ENCODE measurements around the gene WDR1.
"Not testable (repeated sequence)": the region's sequence is repeated elsewhere in the genome, so short reads cannot be mapped to it uniquely, and the experiment has no call there.

Gene WDR1

DNA sequence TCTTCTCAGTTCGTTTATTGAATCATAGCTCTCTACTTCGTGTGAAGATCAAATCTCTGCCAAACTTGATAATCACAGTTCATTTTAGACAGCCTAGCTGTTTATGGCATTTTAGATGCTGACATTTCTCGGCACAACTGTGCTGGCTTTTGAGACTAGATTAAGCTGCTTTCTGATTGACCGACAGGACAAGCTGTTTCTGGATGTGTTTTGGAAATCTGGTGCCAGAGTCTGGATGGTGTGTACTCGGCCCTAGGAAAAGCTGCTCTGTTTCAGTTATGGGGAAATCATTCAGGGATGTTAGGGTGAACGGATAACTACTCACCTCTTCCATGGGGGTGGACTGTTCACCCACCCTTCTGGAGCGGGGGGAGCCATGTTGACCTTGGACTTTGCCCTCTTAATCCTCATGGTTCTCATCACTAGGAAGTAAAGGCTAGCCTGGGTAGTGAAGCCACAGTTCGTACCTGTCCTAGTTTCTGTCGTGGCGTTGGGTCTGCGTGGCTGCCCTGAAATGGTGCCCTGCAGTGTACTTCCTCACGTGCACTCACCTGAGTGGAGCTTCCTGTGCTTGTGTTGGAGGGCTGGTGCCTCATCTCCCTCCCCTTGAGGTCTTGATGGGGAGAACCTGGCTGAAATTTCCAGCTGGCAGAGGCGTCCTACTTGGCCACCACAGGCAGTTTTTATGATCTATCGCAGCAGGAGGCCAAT, 13.7 kb upstream of the WDR1 start:
- FAIRE-seq: no peak

DNA sequence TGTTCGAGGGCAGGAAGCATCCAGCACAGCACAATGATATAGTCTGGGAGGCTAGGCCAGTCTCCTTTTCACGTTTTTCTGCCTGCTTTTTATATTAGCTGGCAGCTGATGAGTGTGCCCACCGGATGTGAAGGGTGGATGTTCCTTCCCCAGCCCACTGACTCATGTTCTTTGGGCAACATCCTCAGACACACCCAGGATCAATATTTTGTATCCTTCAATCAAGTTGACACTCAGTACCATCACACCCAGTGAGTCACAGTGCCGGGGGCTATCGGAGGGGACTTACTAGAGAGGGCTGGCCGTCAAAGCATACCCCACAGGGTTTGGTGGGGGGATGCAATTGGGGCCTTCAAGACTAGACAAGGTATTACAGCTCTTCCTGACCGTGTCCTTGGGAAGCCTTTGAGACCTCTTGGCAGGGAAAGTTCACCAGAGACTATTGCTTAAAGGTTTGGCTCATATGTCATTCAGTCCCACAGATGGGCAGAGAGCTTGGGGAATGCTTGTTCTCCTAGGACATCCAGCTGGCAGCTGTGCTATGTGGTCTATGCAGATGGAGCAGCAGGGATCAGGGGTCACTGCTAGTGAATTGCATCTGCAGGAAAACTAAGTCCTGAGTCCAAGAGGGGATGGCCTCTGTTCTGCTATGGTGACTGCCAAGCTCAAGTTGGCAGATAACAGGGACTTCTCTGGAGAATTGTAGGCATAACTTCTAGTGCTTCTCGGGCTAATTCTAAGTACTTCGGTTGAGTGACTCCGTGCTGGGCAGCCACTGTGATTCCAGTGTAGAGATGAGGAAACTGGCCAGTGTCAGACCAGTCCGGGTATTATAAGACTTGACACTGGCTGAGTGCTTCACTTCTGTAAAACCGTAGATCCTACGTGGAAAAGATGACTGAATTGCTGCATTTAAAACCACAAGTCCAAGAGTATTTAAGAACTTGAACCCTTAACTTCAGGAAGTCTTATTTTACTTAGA, 12.9 kb upstream of the WDR1 start:
- no peak for FAIRE-seq

DNA sequence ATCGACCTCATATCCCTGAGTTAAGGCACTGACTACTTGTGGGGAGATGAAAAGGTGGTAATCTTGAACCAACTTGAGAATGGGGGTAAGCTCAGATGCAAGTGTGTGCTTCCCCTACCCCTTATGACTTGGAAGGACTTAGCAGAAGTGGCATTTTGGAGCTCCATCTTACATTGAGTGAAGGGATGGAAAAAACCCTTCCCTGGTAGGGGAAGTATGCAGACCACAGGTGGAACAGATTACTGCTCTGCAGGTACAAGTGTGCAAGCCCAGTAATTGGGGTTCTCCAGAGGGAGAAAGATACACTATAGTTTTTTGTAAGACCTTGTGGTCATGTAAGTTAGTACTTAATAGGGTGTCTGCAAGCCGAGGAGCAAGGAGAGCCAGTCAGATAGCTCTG, 12.2 kb upstream of the WDR1 start:
- FAIRE-seq: no peak

DNA sequence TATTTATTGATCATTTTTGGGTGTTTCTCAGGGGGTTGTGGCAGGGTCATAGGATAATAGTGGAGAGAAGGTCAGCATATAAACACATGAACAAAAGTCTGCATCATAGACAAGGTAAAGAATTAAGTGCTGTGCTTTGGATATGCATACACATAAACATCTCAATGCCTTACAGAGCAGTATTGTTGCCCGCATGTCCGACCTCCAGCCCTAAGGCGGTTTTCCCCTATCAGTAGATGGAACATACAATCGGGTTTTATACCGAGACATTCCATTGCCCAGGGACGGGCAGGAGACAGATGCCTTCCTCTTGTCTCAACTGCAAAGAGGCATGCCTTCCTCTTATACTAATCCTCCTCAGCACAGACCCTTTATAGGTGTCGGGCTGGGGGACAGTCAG, 10.9 kb upstream of the WDR1 start:
- FAIRE-seq: not testable (repeated sequence)

DNA sequence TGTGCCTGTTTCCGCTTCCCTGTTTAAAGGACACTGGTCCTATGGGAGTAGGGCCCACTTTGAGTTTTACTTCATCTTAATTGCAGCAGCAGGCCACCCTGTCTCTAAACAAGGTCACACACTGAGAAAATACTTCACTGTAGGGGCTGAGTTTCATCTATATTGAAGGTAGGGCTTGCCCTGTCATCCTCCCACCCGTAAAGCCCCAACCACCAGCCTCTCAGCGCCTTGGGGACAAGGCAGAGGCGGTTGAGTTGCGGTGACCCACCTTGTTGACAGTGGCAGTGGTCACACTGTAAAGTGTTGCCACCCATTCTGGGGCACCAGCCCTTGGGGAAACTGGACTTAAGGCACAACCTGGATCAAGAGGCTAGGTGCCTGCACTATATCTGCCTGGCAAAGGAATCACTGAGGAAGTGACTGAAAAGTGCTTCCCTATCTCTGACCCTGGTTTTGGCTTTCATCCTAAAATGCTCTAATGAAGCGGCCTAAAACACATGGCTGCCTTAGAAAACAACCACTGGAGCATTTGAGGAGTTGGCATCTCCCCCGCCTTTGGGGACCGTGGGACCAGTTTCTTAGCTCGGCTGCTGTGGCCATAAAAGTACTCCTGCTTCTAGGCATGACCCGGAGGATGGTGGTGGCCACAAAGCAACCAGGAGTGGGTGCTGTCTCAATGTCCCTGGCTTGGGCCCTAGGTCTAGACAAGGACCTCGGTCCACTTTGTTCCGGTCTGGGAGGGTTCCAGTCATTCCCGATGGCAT, 7.8 kb upstream of the WDR1 start:
- FAIRE-seq: no peak

DNA sequence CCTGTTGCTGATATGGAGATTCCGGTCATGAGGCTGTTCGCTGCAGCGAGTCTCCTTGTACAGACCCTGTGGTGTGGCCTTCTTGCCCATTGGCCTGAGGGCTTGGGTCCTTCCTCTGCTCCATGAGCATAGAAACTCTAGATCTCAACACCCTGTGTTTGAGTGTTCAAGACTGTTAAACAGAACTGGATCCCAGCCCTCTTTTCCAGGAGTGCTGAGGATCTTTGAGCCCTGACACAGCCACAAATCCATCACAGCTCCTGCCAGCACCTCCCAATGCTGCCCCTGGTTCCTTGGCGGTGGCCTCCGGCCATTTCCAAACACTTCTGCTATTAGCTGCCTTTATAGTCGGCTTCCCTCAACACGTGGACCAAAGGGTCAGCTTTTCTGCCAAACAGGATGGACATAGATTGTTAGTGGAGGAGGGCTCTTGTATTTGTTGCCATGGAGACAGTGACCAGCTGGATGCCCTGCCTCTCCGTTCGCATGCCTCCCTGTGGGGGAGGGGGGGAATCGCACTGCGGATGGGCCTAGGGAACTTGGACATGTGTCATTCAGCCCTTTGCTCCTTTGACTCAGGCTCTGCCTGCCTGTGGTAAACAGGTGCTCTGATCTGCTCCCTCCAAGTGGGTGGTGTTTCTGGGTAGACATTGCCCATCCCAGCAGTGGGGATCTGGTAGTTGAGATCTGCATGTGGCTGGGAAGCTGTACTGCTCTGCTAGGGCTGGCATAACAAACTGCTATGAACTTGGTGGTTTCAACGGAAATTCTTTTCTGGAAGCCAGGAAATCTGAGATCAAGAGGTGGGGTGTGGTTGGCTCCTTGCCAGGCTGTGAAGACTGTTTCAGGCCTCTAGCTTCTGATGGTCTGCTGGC, 6.9 kb upstream of the WDR1 start:
- FAIRE-seq: no peak

DNA sequence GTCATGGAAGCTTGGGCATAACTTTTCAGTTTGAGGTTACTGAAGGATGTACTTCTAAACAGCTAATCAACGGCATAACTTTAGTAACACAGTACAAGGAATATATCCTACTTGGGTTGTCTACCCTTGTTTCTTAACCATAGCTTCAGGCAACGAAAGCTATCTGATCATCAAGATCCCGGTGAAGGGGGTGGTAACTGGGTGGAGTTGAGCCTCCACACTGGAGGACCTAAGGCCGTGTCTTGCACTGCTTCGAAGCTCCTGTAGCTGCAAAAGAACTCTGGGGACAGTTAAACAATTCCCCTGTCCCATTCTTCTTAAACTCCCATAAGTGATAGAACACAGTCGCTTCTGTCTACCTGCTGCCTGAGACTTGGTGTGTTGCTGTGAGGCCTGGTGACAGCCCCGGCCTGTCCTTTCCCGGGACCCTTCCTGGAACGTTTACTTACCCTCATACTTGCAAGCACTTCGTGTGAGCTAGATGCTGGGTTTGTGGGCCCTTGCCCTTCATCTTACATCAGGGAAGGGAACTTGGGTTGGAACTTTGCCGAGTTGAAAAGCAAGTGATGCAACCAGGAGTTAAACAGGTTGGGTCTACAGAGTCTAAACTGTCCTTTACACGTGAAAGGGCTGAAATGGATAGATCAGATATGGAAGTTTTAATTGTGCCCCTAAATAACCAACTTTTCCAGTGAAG, 5.8 kb upstream of the WDR1 start:
- no peak for FAIRE-seq

DNA sequence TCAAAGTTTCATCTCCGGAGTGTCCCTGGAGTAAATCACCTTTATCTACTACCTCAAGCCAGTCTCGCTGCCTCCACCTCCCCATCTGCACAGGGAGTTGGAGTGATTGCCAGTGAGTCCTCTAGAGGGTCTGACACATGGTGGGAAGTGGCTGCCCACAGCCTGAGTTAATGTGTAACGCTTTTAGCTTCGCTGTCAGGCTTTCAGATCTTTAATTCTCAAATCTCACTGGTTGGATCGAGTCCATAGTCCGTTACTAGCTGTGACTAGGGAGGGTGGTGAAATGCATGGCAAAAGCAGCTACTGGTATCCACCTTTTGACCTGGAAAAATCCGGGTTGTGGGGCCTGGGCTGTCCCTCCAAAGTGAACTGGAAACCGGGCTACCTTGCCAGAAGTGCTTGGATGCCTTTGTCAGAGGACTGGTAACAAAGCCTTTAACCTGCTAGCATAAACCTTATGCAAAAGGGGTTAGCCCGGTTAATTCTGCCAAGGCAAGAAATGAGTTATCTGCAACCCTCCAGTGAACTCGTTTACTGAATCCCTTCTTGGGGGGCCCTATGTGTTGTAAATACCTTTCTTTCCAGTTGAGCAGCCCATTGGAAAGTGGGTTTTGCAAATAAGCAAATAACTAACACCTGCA, 5.1 kb upstream of the WDR1 start:
- no peak for FAIRE-seq

DNA sequence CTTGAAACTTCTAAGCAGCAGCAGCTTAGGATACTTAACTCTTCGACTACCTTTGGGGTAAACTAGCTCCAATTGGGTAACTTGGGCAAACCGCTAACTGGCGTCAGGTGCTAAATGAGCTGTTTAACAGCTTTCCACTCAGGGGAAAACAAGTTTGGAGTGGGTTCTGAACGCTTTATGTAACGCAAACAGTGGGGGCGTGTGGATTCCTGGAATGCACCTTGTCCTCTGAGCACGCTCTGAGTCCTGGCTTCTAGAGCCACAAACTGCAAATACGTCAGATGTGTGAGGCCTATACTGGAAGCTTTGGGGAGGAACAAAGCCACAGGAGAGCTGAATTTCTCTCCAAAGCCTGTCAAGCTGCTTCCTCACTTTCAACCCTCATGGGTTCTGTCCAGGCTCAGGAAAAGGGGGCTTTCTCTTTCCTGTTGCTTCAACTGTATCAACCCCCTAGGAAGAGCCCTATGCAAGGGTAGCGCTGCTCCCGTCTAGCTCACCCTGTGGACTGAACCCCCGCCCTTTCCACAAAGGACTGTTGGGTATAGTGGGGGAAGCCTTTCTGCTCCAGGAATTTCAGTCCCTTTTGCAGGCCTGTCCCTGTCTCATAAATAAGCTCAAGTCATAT, 4.5 kb upstream of the WDR1 start:
- FAIRE-seq: no peak

DNA sequence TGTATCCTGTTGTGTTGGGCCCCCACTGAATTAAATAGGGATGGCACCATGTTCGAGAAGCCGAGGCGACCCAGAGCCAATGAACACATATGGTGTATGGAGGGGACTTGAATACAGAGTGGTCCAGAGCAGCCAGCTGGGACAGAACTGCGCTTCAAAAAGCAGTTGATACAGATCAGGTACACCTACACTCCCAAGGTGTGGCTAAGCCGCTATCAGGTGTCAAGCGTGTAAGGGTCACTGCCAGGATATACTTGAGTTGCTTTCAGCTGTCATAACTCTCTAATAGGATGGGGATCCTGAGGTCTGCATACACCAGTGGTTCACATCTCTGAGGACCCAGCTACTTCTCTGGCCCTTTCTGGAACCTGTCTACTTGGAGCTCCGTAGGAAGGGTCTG, 3.2 kb upstream of the WDR1 start:
- no peak for FAIRE-seq

DNA sequence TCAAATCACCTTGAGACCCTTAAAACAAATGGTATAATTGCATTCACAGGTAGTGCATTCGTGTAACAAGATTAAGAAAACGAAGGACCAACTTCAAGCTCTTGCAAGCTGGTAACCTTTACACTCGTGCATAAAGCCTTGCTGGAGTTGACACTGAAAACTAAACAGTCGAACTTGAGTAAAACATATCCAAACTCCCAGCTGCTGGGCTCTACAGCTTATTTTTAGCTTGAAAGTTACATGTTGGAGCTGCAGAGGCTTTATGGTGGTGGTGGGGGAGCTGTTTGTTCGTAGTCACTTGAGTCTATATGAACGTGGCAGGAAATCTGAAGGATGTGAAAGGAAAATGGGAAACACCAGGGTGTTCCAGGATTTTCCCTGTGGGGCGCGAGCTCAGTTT, 2.7 kb upstream of the WDR1 start:
- no peak for FAIRE-seq

DNA sequence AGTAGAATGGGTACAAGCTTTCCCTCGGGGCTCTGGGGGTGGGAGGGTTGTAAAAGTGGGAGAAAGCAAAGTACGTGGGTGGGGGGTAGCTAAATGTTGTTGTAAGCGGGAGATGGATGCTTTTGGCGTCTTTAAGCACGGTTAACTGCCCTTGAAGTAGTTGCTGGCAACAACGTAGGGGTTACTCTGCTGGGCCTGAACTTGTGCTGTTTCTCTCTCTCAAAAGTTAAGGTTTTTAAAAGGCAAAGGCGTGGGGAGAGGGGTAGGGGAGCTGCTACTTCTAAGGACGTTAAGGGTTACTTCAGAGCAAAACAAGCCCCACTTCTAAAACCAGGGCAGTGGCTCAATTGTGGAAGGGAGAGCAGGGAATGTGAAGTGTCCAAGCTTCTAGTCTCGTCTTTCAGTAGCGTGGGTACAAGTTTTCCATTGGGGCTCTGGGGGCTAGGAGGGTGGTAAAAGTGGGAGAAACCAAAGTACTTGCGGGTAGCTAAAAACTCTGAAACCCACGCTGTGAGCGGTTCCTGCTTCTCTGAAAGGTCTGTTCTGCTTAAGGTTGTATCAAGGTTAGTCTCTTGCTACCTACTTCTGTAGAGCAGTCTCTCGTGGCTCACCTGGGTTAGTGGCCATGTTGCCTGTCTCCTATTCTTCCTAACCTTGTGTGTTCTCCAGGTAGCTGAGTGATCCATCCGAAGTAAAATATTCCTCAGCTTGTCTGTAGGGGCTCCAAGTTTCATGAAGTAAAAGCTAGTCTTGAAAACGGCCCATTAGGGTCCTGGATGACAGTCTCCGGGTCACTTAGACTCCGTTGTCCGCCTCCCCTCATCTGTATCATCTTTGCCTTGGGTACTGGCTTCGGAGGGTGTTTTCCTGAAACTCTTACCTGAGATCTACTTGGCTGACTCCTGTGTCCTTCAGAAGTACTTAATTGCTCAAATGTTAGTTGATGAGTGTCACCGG, 1.7 kb upstream of the WDR1 start:
- FAIRE-seq: no peak

DNA sequence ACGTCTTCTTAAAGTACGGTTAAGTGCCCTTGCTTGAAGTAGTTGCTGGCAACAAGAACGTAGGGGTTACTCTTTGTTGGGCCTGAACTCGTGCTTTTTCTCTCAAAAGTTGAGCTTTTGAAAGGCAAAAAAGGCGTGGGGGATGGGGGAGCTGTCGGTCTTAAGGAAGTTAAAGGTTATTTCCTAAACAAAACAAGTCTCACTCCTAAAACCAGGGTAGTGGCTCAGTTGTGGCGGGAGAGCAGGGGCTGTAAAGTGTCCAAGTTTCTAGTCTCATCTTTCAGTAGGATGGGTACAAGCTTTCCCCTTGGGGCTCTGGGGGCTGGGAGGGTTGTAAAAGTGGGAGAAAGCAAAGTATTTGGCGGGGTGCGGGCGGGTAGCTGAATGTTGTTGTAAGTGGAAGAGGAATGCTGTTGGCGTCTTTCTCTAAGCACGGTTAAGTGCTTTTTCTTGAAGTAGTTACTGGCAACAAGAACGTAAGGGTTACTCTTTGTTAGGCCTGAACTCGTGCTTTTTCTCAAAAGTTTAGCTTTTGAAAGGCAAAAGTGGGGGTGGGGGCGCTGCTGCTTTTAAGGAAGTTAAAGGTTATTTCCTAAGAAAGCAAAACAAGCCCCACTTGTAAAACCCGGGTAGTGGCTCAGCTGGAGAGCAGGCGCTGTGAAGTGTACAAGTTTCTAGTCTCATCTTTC, 904 bp upstream of the WDR1 start:
- FAIRE-seq: no peak

DNA sequence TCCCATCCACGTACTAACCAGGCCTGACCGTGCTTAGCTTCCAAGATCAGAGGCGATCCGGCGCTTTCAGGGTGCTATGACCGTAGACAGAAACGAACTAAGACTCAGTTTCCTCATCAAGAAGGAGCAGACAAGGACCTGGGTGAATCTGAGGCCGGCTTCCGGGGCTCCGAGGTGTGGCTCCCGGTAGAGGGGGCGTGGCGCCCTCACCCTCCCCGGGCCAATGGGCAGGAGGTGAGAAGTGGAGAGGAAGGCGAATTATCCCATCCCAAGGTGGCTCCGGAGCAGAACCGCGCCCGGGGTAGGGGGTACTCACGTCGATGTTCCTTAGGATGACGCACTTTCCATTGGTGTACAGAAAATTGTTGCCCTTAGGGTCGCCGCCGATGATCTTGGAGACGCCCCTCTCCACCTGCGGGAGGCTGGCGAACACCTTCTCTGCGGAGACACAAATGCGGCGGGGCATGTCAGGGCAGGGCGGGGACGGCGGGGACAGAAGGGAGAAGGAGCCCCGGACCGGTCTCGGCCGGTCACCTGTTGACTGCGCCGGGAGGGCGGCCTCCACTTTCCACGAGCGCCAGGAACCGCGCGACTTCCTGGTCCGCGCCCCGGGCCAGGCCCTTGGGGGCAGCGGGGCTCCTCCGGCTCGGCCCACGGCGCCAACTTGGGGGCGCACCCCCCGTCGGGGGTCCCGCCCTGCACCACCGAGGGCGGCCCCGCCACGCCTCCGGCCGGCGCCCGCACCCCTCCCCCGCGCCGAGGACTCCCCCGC, 616 bp downstream of the WDR1 start:
- no peak for FAIRE-seq

DNA sequence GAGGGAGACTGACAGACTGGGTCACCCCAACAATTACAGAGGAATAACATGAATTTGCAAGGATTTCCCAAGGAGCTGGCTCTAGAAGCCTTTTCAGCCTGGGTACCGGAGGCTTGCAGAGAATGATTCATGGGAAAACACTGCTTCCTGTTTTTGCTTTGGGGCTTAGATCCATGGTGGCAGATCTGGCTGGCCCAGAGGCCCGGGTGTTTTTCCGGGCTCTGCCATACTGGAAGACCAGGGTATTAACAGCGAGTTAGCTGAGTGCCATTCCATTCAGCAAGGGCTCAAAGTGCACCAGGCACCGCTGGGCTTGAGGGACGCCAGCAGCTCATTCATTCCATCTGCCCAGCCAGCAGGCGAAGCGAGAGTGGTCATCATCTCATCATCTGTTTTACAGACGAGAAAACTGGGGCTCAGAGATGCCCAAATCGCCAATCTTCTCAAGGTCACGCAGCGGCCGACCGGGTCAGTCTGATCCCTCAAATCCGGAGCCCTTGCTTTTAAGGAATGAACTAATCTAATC, 1.3 kb downstream of the WDR1 start:
- FAIRE-seq: no peak

DNA sequence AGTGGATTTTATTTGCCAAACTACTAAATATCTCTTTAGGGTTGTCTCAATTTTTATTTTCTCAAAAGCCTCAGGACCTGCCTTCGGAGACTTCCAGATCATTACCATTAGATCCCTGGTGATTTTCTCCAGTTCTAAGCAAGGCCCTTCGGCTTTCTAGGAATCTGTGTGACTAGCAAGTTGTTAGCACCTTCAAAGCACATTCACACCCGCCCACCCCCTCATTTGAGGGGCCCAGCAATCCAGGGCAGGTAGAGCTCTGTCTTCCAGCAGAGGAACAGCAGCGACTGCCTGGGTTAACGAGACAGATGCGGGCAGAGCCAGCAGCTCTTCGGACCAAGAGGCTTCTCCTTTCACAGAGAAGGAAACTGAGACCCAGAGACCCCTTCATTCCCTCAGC, 2.0 kb downstream of the WDR1 start:
- no peak for FAIRE-seq

DNA sequence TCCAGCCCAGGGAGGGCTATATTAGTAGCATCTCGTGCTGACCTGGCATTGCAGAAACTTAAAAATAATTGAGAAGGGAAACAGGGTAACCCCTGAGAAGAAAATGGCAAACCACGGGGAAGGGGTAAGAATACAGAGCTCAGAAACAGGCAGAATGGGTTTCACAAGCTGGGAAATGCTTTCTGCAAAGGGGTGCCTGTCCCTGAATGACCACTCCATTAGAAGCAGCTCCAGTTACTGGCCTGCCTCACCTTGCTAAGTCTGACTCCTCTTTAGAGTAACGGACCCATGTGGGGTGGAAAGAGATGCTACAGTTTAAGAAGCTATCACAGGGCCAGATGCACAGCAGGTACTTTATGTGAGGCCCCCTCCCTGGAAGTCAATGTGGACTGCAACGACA, 2.5 kb downstream of the WDR1 start:
- no peak for FAIRE-seq

Measured in islet of Langerhans (tissue), 1 donor.